Measurements from ENCODE around the gene SIPA1L3. TPM values are rescaled to one million over a fixed set of nuclear protein-coding genes. Genes with fewer than 3 reads are reported as not detected.

The SIPA1L3 gene
- polyA plus RNA-seq, 1 donor from 2014 or later = 2.8 TPM

- no peaks in the 10 kb centered on the region for H4K20me1 ChIP-seq (ENCODE audit: insufficient read depth)
- no peak overlapping the region for H3K4me3 ChIP-seq (ENCODE audit: low read length)
- no peak for TF ChIP-seq SMC3 (conservative IDR thresholded peaks at IDR 0.05; ENCODE audit: poor library complexity)
- TF ChIP-seq TAF1 (IDR thresholded peaks at IDR 0.05; ENCODE audit: low read depth) = no peak
- TF ChIP-seq REST (IDR thresholded peaks at IDR 0.05; ENCODE audit: borderline replicate concordance) = no peak
- TF ChIP-seq EP300 (conservative IDR thresholded peaks at IDR 0.05; ENCODE audit: poor library complexity, severe bottlenecking) = no peak
- no peak for TF ChIP-seq EZH2 (IDR thresholded peaks at IDR 0.05; ENCODE audit: borderline replicate concordance, insufficient read depth, low read length, poor library complexity, severe bottlenecking)
- no peaks in the 10 kb centered on the region for H3K79me2 ChIP-seq (replicated peaks; ENCODE audit: insufficient read depth, low read length)
- H3K9ac ChIP-seq (ENCODE audit: low read length) = no peak overlapping the region
- peak overlapping the region; percentile 24 for H3K27ac ChIP-seq (ENCODE audit: low read length)
- H3K36me3 ChIP-seq (ENCODE audit: insufficient read depth, low read length) = no peaks in the 10 kb centered on the region
- no peaks in the 10 kb centered on the region for H3K9me2 ChIP-seq (ENCODE audit: insufficient read depth, low read length)
- no peaks in the 10 kb centered on the region for H3F3A ChIP-seq (ENCODE audit: insufficient read depth, low read length, poor library complexity, severe bottlenecking)
- no peak overlapping the region for H2AFZ ChIP-seq (ENCODE audit: low read depth, low read length)
- H3K9me3 ChIP-seq (ENCODE audit: low read length) = no peaks in the 10 kb centered on the region
- H3K27me3 ChIP-seq (ENCODE audit: insufficient read depth, low read depth, low read length) = no peaks in the 10 kb centered on the region
- no peak overlapping the region for H3K4me2 ChIP-seq (ENCODE audit: low read length)
These were observed 226.3 kb downstream of the SIPA1L3 start for GRCh38 chr19:38133319-38133718.

- Histone ChIP-seq H3K79me2 (replicated peaks; ENCODE audit: insufficient read depth, low read length) (no peaks in the 10 kb centered on the region), H3K27ac (ENCODE audit: low read length) (no peak overlapping the region), H3K9ac (ENCODE audit: low read length) (no peak overlapping the region), H3K9me3 (ENCODE audit: low read length) (no peaks in the 10 kb centered on the region), H2AFZ (ENCODE audit: low read depth, low read length) (no peak overlapping the region), H3K4me3 (ENCODE audit: low read length) (no peak overlapping the region), H4K20me1 (ENCODE audit: insufficient read depth) (no peaks in the 10 kb centered on the region), H3K27me3 (ENCODE audit: insufficient read depth, low read depth, low read length) (no peaks in the 10 kb centered on the region), H3K4me2 (ENCODE audit: low read length) (no peak overlapping the region), H3K9me2 (ENCODE audit: insufficient read depth, low read length) (no peaks in the 10 kb centered on the region), H3K36me3 (ENCODE audit: insufficient read depth, low read length) (no peaks in the 10 kb centered on the region), H3F3A (ENCODE audit: insufficient read depth, low read length, poor library complexity, severe bottlenecking) (no peaks in the 10 kb centered on the region)
- peak; percentile 49 for TF ChIP-seq CTCF (IDR thresholded peaks at IDR 0.05; ENCODE audit: poor library complexity, severe bottlenecking)
- TF ChIP-seq EP300 (conservative IDR thresholded peaks at IDR 0.05; ENCODE audit: poor library complexity, severe bottlenecking) = no peak
- no peak for TF ChIP-seq POLR2AphosphoS5 (IDR thresholded peaks at IDR 0.05)
- no peak for TF ChIP-seq TAF1 (IDR thresholded peaks at IDR 0.05; ENCODE audit: low read depth)
- TF ChIP-seq MXI1 (conservative IDR thresholded peaks at IDR 0.05; ENCODE audit: poor library complexity, severe bottlenecking) = no peak
- TF ChIP-seq REST (IDR thresholded peaks at IDR 0.05; ENCODE audit: borderline replicate concordance) = no peak
These were observed 227.6 kb downstream of the SIPA1L3 start for GRCh38 chr19:38134540-38135149.

All from neural cell (in vitro differentiated cells).